ENCODE data around the gene ANAPC15. TPM values are rescaled to one million over a fixed set of nuclear protein-coding genes. Genes with fewer than 3 reads are reported as not detected.

The ANAPC15 gene
- polyA plus RNA-seq, 5 donors = 36.4 to 49.1 (median 43.5) TPM

GRCh38 chr11:72091292-72091691 lies 21.2 kb downstream of the ANAPC15 start:
- no peak for DNase-seq

- DNase-seq = no peak
Observed at GRCh38 chr11:72088076-72088808, 24.3 kb downstream of the ANAPC15 start.

GRCh38 chr11:72085621-72086351 lies 26.7 kb downstream of the ANAPC15 start:
- no peak for DNase-seq

- DNase-seq = no peak
Observed at GRCh38 chr11:72084965-72085364, 27.5 kb downstream of the ANAPC15 start.

- no peak for DNase-seq
Observed at GRCh38 chr11:72084076-72084475, 28.4 kb downstream of the ANAPC15 start.

- no peak for DNase-seq
Observed at GRCh38 chr11:72083414-72083813, 29.1 kb downstream of the ANAPC15 start.

GRCh38 chr11:72081821-72082453 lies 30.6 kb downstream of the ANAPC15 start:
- DNase-seq = no peak

- DNase-seq = no peak
Observed at GRCh38 chr11:72081184-72081644, 31.3 kb downstream of the ANAPC15 start.

- peak; percentile 99 to 100 for DNase-seq
Observed at GRCh38 chr11:72080326-72081183, 31.9 kb downstream of the ANAPC15 start, which contains the start of the genes LRRC51 and NUMA1. LRRC51 (plus strand) TSS chr11:72080850; CDS start chr11:72089084, 8,234 bp downstream. NUMA1 (minus strand) TSS chr11:72080542; CDS start chr11:72035943, 44,599 bp downstream.

GRCh38 chr11:72079819-72080325 lies 32.6 kb downstream of the ANAPC15 start:
- DNase-seq = no peak

GRCh38 chr11:72078477-72078876 lies 34.0 kb downstream of the ANAPC15 start:
- DNase-seq = no peak

- no peak for DNase-seq
Observed at GRCh38 chr11:72075756-72076155, 36.7 kb downstream of the ANAPC15 start.

GRCh38 chr11:72075109-72075508 lies 37.4 kb downstream of the ANAPC15 start:
- no peak for DNase-seq

- DNase-seq = no peak
Observed at GRCh38 chr11:72072348-72072747, 40.1 kb downstream of the ANAPC15 start.

GRCh38 chr11:72070491-72070890 lies 42.0 kb downstream of the ANAPC15 start:
- no peak for DNase-seq

GRCh38 chr11:72069787-72070251 lies 42.7 kb downstream of the ANAPC15 start:
- DNase-seq = no peak

- no peak for DNase-seq
Observed at GRCh38 chr11:72069200-72069599, 43.3 kb downstream of the ANAPC15 start.

GRCh38 chr11:72067676-72068075 lies 44.8 kb downstream of the ANAPC15 start:
- DNase-seq = no peak

- no peak for DNase-seq
Observed at GRCh38 chr11:72067266-72067665, 45.2 kb downstream of the ANAPC15 start.

- DNase-seq = no peak
Observed at GRCh38 chr11:72066855-72067254, 45.6 kb downstream of the ANAPC15 start.
